NB4 (cell line): ENCODE data around the gene OMA1.

Experiments
- DNase-seq: peaks from one replicate; pipeline ENCODE4 v3.0.0; 2010; ENCODE audit warnings: low read depth
- H3K4me3 ChIP-seq: one replicate; pipeline ENCODE4 v1.5.1; 2011; ENCODE audit warnings: mild to moderate bottlenecking, low read depth, low read length, moderate library complexity
- MYC ChIP-seq: IDR thresholded peaks from 2 replicates; pipeline ENCODE4 v1.6.1; 2011; ENCODE audit warnings: low read depth, low read length
- POLR2A ChIP-seq: IDR thresholded peaks from 2 replicates; pipeline ENCODE4 v1.6.1; 2011; ENCODE audit warnings: mild to moderate bottlenecking; ENCODE audit not compliant: insufficient read length; ENCODE audit errors: extremely low read depth
- TF ChIP-seq, protein P1 (sequence below): IDR thresholded peaks from one replicate; pipeline ENCODE4 v1.5.1; 2012; ENCODE audit warnings: low read depth, low read length
- TF ChIP-seq, protein P2 (sequence below): IDR thresholded peaks from 2 replicates; pipeline ENCODE4 v1.6.1; 2011; ENCODE audit warnings: low read depth, low read length

OMA1 gene

DNA sequence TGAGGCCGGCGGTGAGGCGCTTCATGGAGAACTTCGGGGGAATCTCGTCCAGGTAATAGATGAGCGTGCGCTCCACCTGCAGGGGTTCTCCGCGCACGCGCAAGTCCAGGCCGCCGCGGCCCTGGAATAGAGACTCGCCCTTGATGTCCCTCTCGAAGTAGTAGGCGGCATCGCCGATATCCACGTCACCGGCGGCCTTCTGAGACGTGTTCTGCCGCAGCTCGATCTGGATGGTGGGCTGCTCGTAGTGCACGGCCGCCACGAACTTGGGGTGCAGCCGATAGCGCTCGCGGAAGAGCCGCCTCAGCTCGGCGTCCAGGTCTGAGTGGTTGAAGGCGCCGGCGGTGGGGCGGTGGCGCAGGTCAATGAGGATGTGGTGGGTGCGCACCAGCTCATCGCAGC is 29.8 kb upstream of the OMA1 start:
- no peak overlapping the region for H3K4me3 ChIP-seq

DNA sequence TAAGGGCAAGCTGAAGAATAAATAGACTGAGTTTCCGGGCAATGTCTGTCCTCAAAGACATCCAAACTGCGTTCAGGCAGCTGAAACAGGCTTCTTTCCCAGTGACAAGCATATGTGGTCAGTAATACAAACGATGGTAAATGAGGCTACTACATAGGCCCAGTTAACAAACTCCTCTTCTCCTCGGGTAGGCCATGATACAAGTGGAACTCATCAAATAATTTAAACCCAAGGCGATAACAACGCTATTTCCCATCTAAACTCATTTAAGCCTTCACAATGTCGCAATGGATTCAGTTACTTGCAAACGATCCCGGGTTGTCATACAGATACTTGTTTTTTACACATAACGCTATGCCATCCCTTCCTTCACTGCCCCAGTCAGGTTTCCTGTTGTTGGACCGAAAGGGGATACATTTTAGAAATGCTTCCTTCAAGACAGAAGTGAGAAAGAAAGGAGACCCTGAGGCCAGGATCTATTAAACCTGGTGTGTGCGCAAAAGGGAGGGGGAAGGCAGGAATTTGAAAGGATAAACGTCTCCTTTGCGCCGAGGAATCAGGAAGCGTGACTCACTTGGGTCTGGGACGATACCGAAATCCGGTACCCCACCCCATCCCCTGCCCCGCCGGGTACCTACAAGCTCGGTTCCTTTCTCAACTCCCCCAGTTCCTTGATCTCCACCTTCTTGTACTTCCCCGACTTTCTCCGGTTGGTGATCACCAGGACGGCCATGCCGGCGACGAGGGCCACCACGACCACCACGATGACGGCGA is 29.2 kb upstream of the OMA1 start:
- no peak overlapping the region for H3K4me3 ChIP-seq
- TF ChIP-seq POLR2A, result no peak
- TF ChIP-seq, protein P1, sequence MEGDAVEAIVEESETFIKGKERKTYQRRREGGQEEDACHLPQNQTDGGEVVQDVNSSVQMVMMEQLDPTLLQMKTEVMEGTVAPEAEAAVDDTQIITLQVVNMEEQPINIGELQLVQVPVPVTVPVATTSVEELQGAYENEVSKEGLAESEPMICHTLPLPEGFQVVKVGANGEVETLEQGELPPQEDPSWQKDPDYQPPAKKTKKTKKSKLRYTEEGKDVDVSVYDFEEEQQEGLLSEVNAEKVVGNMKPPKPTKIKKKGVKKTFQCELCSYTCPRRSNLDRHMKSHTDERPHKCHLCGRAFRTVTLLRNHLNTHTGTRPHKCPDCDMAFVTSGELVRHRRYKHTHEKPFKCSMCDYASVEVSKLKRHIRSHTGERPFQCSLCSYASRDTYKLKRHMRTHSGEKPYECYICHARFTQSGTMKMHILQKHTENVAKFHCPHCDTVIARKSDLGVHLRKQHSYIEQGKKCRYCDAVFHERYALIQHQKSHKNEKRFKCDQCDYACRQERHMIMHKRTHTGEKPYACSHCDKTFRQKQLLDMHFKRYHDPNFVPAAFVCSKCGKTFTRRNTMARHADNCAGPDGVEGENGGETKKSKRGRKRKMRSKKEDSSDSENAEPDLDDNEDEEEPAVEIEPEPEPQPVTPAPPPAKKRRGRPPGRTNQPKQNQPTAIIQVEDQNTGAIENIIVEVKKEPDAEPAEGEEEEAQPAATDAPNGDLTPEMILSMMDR, result no peak
- no peak for TF ChIP-seq MYC
- TF ChIP-seq, protein P2, sequence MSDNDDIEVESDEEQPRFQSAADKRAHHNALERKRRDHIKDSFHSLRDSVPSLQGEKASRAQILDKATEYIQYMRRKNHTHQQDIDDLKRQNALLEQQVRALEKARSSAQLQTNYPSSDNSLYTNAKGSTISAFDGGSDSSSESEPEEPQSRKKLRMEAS, result no peak
- no peak for DNase-seq

More for the DNA sequence above, 29.8 kb upstream of the OMA1 start:
- no peak for DNase-seq
- TF ChIP-seq, protein P1, result no peak
- TF ChIP-seq, protein P2, result no peak
- TF ChIP-seq MYC (no peak), POLR2A (no peak)

DNA sequence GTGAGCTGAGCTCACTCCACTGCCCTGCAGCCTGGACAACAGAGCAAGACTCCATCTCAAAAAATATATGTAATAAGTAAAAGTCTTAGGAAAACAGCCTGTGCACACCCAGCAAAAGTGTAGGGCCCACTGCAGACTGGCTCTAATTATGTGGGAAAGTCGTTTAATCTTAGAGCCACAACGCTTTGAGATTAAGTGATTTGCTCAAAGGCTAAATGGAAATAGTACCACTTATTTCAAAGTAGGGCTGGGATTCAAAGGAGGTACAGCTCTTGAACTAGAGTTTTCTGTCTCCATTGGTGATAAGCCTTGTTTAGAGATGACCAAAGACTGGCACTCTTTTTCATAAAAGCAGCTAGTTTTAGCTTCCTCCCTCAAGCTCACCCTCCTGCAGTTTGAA is 28.3 kb upstream of the OMA1 start:
- no peak for TF ChIP-seq POLR2A
- TF ChIP-seq, protein P1, result no peak
- no peak for TF ChIP-seq MYC
- TF ChIP-seq, protein P2, result no peak
- no peak overlapping the region for H3K4me3 ChIP-seq
- no peak for DNase-seq

DNA sequence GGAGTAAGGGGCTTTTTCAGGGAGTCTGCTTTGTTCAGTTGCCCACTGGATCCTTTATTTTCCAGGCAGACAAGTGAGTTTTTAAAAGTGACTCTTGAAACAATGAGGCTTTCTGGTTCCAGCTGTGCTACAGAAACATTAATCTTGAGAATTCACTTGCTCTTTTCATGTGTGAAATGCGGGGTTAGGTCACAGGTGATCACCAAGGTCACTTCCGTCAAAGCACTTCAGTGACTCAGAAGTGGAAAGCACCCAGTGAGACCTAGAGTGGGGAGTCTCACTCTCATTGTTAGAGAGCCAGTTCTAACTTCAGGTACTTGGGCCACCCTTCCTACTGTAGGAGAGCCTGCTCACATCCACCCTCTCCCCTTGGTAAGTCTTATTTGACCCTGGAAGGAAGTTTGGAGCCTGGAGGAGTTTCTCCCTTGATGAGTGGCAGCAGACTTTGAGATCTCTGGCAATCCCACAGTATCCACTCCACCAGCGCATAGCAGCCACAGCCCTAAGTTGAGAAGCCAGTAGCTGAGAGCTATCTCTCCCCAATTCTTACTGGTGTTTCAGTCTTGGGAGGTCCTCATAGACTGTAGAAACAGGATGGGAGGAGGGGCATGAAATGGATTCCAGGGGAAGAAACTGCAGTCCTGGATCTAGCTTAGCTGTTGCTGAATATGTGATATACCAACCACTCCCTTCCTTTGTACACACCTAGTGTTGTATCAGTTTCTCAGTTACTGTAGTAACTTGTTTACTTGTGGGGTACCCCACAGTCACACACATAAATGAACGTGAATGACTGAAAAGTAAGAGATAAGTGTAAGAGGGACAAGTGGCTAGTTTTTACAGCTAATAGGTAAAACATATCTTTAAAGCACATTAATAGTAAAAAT is 27.4 kb upstream of the OMA1 start:
- no peak overlapping the region for H3K4me3 ChIP-seq
- no peak for DNase-seq
- TF ChIP-seq, protein P2, result no peak
- TF ChIP-seq MYC, result no peak
- TF ChIP-seq, protein P1, result no peak
- no peak for TF ChIP-seq POLR2A

DNA sequence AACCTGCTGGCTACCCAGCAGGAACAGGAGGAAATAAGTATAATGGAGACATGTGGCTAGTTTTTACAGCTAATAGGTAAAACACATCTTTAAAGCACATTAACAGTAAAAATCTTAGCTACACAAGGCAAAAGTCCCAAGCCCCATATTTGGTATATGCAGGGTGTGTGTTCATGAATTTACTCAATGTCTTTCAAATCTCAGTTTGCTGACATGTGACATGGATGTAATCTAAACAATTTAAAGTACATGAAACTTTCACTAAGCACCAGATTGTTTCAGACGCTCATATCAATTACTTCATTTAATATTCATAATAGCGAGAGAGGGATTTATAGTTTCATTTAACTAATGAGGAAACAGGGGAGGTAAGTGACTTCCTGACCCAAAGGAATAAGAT is 26.6 kb upstream of the OMA1 start:
- TF ChIP-seq MYC, result no peak
- TF ChIP-seq, protein P1, result no peak
- TF ChIP-seq, protein P2, result no peak
- TF ChIP-seq POLR2A, result no peak
- no peak for DNase-seq
- no peak overlapping the region for H3K4me3 ChIP-seq
